ENCODE results near the gene PLXNA2. TPM values are rescaled to one million over a fixed set of nuclear protein-coding genes. Genes with fewer than 3 reads are reported as not detected.

PLXNA2 gene
- total RNA-seq, 2 donors from 2014 or later, result 0.04 to 0.39 TPM

- H3K9me3 Mint-ChIP-seq, result no peaks in the 10 kb centered on the region
- H3K36me3 Mint-ChIP-seq, result no peaks in the 10 kb centered on the region
- DNase-seq (ENCODE audit: low spot score in 2 of 2) (no peak), ATAC-seq (no peak)
- H3K27ac Mint-ChIP-seq, result no peak overlapping the region
Observed at GRCh38 chr1:208233978-208234377, 10.2 kb downstream of the PLXNA2 start.

GRCh38 chr1:208233546-208233945, 10.6 kb downstream of the PLXNA2 start:
- ATAC-seq, result no peak
- Mint-ChIP-seq H3K36me3 (no peaks in the 10 kb centered on the region), H3K9me3 (no peaks in the 10 kb centered on the region), H3K27ac (no peak overlapping the region)
- no peak for DNase-seq (ENCODE audit: low spot score in 2 of 2)

- no peak overlapping the region for H3K27ac Mint-ChIP-seq
- ATAC-seq (no peak), DNase-seq (ENCODE audit: low spot score in 2 of 2) (no peak)
- H3K36me3 Mint-ChIP-seq, result no peaks in the 10 kb centered on the region
- no peaks in the 10 kb centered on the region for H3K9me3 Mint-ChIP-seq
Observed at GRCh38 chr1:208232662-208233038, 11.5 kb downstream of the PLXNA2 start.

GRCh38 chr1:208231881-208232661, 12.1 kb downstream of the PLXNA2 start:
- Mint-ChIP-seq H3K9me3 (no peaks in the 10 kb centered on the region), H3K27ac (no peak overlapping the region), H3K36me3 (no peaks in the 10 kb centered on the region)
- DNase-seq (ENCODE audit: low spot score in 2 of 2) (no peak), ATAC-seq (no peak)

GRCh38 chr1:208230668-208231529, 13.3 kb downstream of the PLXNA2 start:
- no peaks in the 10 kb centered on the region for H3K36me3 Mint-ChIP-seq
- H3K27ac Mint-ChIP-seq, result no peak overlapping the region
- H3K9me3 Mint-ChIP-seq, result no peaks in the 10 kb centered on the region
- no peak for ATAC-seq
- no peak for DNase-seq (ENCODE audit: low spot score in 2 of 2)

- Mint-ChIP-seq H3K36me3 (no peaks in the 10 kb centered on the region), H3K9me3 (no peaks in the 10 kb centered on the region), H3K27ac (no peak overlapping the region)
- ATAC-seq (no peak), DNase-seq (ENCODE audit: low spot score in 2 of 2) (no peak)
Observed at GRCh38 chr1:208228550-208228949, 15.6 kb downstream of the PLXNA2 start.

GRCh38 chr1:208228026-208228425, 16.2 kb downstream of the PLXNA2 start:
- Mint-ChIP-seq H3K27ac (no peak overlapping the region), H3K36me3 (no peaks in the 10 kb centered on the region)
- ATAC-seq, result no peak

GRCh38 chr1:208227366-208227765, 16.8 kb downstream of the PLXNA2 start:
- Mint-ChIP-seq H3K36me3 (no peaks in the 10 kb centered on the region), H3K27ac (no peak overlapping the region), H3K9me3 (no peaks in the 10 kb centered on the region)
- ATAC-seq, result no peak
- DNase-seq (ENCODE audit: low spot score in 2 of 2), result no peak

More at GRCh38 chr1:208228026-208228425, 16.2 kb downstream of the PLXNA2 start:
- DNase-seq (ENCODE audit: low spot score in 2 of 2), result no peak
- H3K9me3 Mint-ChIP-seq, result no peaks in the 10 kb centered on the region

GRCh38 chr1:208225954-208226937, 17.9 kb downstream of the PLXNA2 start:
- ATAC-seq (no peak), DNase-seq (ENCODE audit: low spot score in 2 of 2) (no peak)
- peak overlapping the region in 1 of 2 donors; percentile 58 for H3K27ac Mint-ChIP-seq
- no peaks in the 10 kb centered on the region for H3K36me3 Mint-ChIP-seq
- H3K9me3 Mint-ChIP-seq, result no peaks in the 10 kb centered on the region

- no peaks in the 10 kb centered on the region for H3K36me3 Mint-ChIP-seq
- ATAC-seq, result no peak
- H3K9me3 Mint-ChIP-seq, result no peaks in the 10 kb centered on the region
- H3K27ac Mint-ChIP-seq, result no peak overlapping the region
- DNase-seq (ENCODE audit: low spot score in 2 of 2), result no peak
Observed at GRCh38 chr1:208224192-208224713, 19.9 kb downstream of the PLXNA2 start.

- Mint-ChIP-seq H3K27ac (no peak overlapping the region), H3K9me3 (no peaks in the 10 kb centered on the region), H3K36me3 (no peaks in the 10 kb centered on the region)
- peak; percentile 43 to 45 for ATAC-seq
- no peak for DNase-seq (ENCODE audit: low spot score in 2 of 2)
Observed at GRCh38 chr1:208223136-208223535, 21.0 kb downstream of the PLXNA2 start.

GRCh38 chr1:208222376-208223126, 21.6 kb downstream of the PLXNA2 start:
- H3K9me3 Mint-ChIP-seq, result no peaks in the 10 kb centered on the region
- peak in 1 of 2 donors; percentile 20 for ATAC-seq
- no peak overlapping the region for H3K27ac Mint-ChIP-seq

GRCh38 chr1:208221291-208221622, 22.9 kb downstream of the PLXNA2 start:
- no peak for ATAC-seq
- no peak for DNase-seq (ENCODE audit: low spot score in 2 of 2)
- no peaks in the 10 kb centered on the region for H3K36me3 Mint-ChIP-seq
- no peak overlapping the region for H3K27ac Mint-ChIP-seq
- H3K9me3 Mint-ChIP-seq, result no peaks in the 10 kb centered on the region

More at GRCh38 chr1:208222376-208223126, 21.6 kb downstream of the PLXNA2 start:
- H3K36me3 Mint-ChIP-seq, result no peaks in the 10 kb centered on the region
- DNase-seq (ENCODE audit: low spot score in 2 of 2), result no peak

- ATAC-seq (no peak), DNase-seq (ENCODE audit: low spot score in 2 of 2) (no peak)
- Mint-ChIP-seq H3K27ac (no peak overlapping the region), H3K9me3 (no peaks in the 10 kb centered on the region), H3K36me3 (no peaks in the 10 kb centered on the region)
Observed at GRCh38 chr1:208219659-208220282, 24.4 kb downstream of the PLXNA2 start.

- no peak overlapping the region for H3K27ac Mint-ChIP-seq
- no peaks in the 10 kb centered on the region for H3K36me3 Mint-ChIP-seq
- ATAC-seq, result no peak
- H3K9me3 Mint-ChIP-seq, result no peaks in the 10 kb centered on the region
- no peak for DNase-seq (ENCODE audit: low spot score in 2 of 2)
Observed at GRCh38 chr1:208219098-208219658, 25.0 kb downstream of the PLXNA2 start.
